Mesenchymal stem cell (in vitro differentiated cells and primary cell): ENCODE data around the gene MAML1.

Experiments used
- DNase-seq: peaks from one replicate; pipeline ENCODE4 v3.0.0-alpha.2; 2013
- H2AFZ ChIP-seq: one replicate; pipeline ENCODE4 v1.6.1; 2013; ENCODE audit warnings: low read depth, mild to moderate bottlenecking, control low read depth, inconsistent platforms, low read length, moderate library complexity
- H2AK5ac ChIP-seq: 2 replicates; pipeline ENCODE4 v1.6.1; 2013; ENCODE audit warnings: low read length, moderate library complexity, mild to moderate bottlenecking, inconsistent platforms; ENCODE audit not compliant: severe bottlenecking
- H2BK120ac ChIP-seq: one replicate; pipeline ENCODE4 v1.6.1; 2013; ENCODE audit warnings: low read depth, mild to moderate bottlenecking, inconsistent platforms, low read length, moderate library complexity
- H2BK12ac ChIP-seq, 2 experiments: one replicate each; pipeline ENCODE4 v1.6.1; 2013; ENCODE audit warnings: inconsistent platforms in 2 of 2, low read length in 2 of 2, mild to moderate bottlenecking in 2 of 2, moderate library complexity in 2 of 2, control low read depth in 1 of 2
- H2BK15ac ChIP-seq: one replicate; pipeline ENCODE4 v1.6.1; 2013; ENCODE audit warnings: mild to moderate bottlenecking, low read depth, inconsistent platforms; ENCODE audit not compliant: poor library complexity, severe bottlenecking
- H2BK5ac ChIP-seq: 2 replicates; pipeline ENCODE4 v1.6.1; 2013; ENCODE audit warnings: low read depth, mild to moderate bottlenecking, low read length, control low read depth, inconsistent platforms; ENCODE audit not compliant: poor library complexity, severe bottlenecking
- H3K14ac ChIP-seq, 2 experiments: one replicate each; pipeline ENCODE4 v1.6.1; 2013; ENCODE audit warnings: inconsistent platforms in 2 of 2, low read length in 2 of 2, control low read depth in 1 of 2, mild to moderate bottlenecking in 1 of 2, moderate library complexity in 1 of 2
- H3K18ac ChIP-seq, 2 experiments: one replicate each; pipeline ENCODE4 v1.6.1; 2013; ENCODE audit warnings: inconsistent platforms in 2 of 2, low read length in 2 of 2, control low read depth in 1 of 2, low read depth in 1 of 2, mild to moderate bottlenecking in 1 of 2
- H3K23ac ChIP-seq, 2 experiments: one replicate each; pipeline ENCODE4 v1.6.1; 2013; ENCODE audit warnings: inconsistent platforms in 2 of 2, low read length in 2 of 2, mild to moderate bottlenecking in 2 of 2, moderate library complexity in 2 of 2, control low read depth in 1 of 2
- H3K27ac ChIP-seq: 2 replicates; pipeline ENCODE4 v1.5.1; 2013; ENCODE audit warnings: mild to moderate bottlenecking, moderate library complexity, low read length, control low read depth, inconsistent platforms; ENCODE audit not compliant: poor library complexity, severe bottlenecking
- H3K27me3 ChIP-seq, 2 experiments: 2 replicates each; pipeline versions ENCODE4 v1.6.1 to v1.7.0; 2013; ENCODE audit warnings: low read length in 2 of 2, mild to moderate bottlenecking in 2 of 2, moderate library complexity in 2 of 2, control low read depth in 1 of 2, inconsistent platforms in 1 of 2; ENCODE audit not compliant: control insufficient read depth in 1 of 2, insufficient read depth in 1 of 2
- H3K36me3 ChIP-seq, 2 experiments: 2 replicates each; pipeline versions ENCODE4 v1.6.1 to v1.7.0; 2013; ENCODE audit warnings: low read length in 2 of 2, control low read depth in 1 of 2, inconsistent platforms in 1 of 2, low read depth in 1 of 2, mild to moderate bottlenecking in 1 of 2; ENCODE audit not compliant: insufficient read depth in 2 of 2, control insufficient read depth in 1 of 2
- H3K4ac ChIP-seq, 2 experiments: one replicate each; pipeline ENCODE4 v1.6.1; 2013; ENCODE audit warnings: inconsistent platforms in 2 of 2, low read length in 2 of 2, mild to moderate bottlenecking in 2 of 2, moderate library complexity in 2 of 2, control low read depth in 1 of 2, low read depth in 1 of 2
- H3K4me1 ChIP-seq: 2 replicates; pipeline ENCODE4 v1.6.1; 2013; ENCODE audit warnings: low read depth, low read length, control low read depth; ENCODE audit not compliant: control insufficient read depth, insufficient read depth
- H3K4me2 ChIP-seq: 2 replicates; pipeline ENCODE4 v1.6.1; 2013; ENCODE audit warnings: low read length, mild to moderate bottlenecking, inconsistent platforms; ENCODE audit not compliant: poor library complexity, severe bottlenecking
- H3K4me3 ChIP-seq, 2 experiments: 2 replicates each; pipeline versions ENCODE4 v1.5.1 to v1.7.0; 2013; ENCODE audit warnings: low read length in 2 of 2, mild to moderate bottlenecking in 2 of 2, control low read depth in 1 of 2, low read depth in 1 of 2; ENCODE audit not compliant: insufficient read depth in 1 of 2
- H3K79me1 ChIP-seq: replicated peaks from 2 replicates; pipeline ENCODE4 v1.6.1; 2013; ENCODE audit warnings: mild to moderate bottlenecking, control low read depth, low read length, inconsistent platforms; ENCODE audit not compliant: poor library complexity, severe bottlenecking
- H3K9ac ChIP-seq: 2 replicates; pipeline ENCODE4 v1.7.0; 2013; ENCODE audit warnings: mild to moderate bottlenecking, low read length, moderate library complexity
- H3K9me3 ChIP-seq: 2 replicates; pipeline ENCODE4 v1.7.0; 2013; ENCODE audit warnings: mild to moderate bottlenecking, low read length; ENCODE audit not compliant: control insufficient read depth
- H4K8ac ChIP-seq: one replicate; pipeline ENCODE4 v1.6.1; 2013; ENCODE audit warnings: inconsistent platforms, mild to moderate bottlenecking, low read length, moderate library complexity
- H4K91ac ChIP-seq: one replicate; pipeline ENCODE4 v1.6.1; 2013; ENCODE audit warnings: mild to moderate bottlenecking, low read length, inconsistent platforms
- WGBS: methylation state at CpG from one replicate; pipeline ENCODE4 v1.1.7; 2013; ENCODE audit warnings: mixed read lengths; 5-methylcytosine and 5-hydroxymethylcytosine counted together

Gene MAML1

DNA sequence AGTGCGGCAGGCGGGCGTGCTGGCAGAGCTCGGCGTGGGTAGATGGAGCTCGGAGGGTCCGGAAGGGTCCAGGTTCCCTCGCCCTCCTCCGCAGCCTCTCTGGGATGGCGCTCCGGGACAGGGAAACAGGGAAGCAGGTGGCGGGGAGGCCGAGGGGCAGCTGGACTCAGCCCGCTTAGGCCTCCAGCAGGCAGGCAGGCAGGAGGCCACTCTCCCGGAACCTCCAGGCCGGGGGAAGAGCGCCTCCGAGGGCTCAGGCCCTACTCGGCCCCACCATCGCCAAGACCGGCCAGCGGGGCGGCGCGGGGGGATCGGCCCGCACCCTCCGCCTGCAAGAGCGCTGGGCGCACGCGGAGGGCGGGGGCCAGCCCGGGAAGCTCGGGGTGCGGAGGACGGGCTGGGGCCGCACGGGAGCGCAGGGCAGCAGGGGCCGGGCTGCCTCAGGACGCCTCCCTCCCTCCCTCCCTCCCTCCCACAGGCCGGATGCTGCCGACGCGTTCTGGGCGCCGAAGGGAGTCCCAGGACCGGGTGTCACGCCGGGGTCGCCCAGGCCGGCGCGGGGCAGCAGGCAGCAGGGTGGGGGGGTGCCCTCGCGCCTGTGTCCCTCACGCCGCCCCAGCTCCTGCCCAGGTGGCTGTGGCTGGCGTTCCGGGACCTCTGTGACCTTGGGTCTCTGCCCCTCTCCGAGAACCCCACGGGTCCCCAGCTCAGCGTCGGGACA lies 73.1 kb downstream of the MAML1 start:
- Histone ChIP-seq H3K4me2 (peak overlapping the region; percentile 93), H3K79me1 (peaks cover 11% of the 10 kb centered on the region), H3K14ac (peak overlapping the region; percentile 92 to 97), H2BK15ac (peak overlapping the region; percentile 86), H3K27me3 (no peaks in the 10 kb centered on the region), H3K23ac (no peak overlapping the region), H4K8ac (peak overlapping the region; percentile 57), H4K91ac (peak overlapping the region; percentile 76), H2BK5ac (peak overlapping the region; percentile 84), H3K18ac (peak overlapping the region; percentile 92 to 98), H3K4me1 (peaks cover 45% of the 10 kb centered on the region), H3K9ac (peak overlapping the region; percentile 87), H3K4ac (peak overlapping the region; percentile 77 to 96), H3K36me3 (peaks cover 11 to 37% of the 10 kb centered on the region in 2 experiments), H3K9me3 (no peaks in the 10 kb centered on the region), H2BK120ac (peak overlapping the region; percentile 99), H3K4me3 (peak overlapping the region; percentile 84 to 98), H2AFZ (no peak overlapping the region), H3K27ac (peak overlapping the region; percentile 13), H2AK5ac (no peak overlapping the region), H2BK12ac (peak overlapping the region; percentile 55 to 85)
- WGBS, result 8% methylated on average over 43 of the region's 65 CpGs
- DNase-seq, result peak; percentile 42

DNA sequence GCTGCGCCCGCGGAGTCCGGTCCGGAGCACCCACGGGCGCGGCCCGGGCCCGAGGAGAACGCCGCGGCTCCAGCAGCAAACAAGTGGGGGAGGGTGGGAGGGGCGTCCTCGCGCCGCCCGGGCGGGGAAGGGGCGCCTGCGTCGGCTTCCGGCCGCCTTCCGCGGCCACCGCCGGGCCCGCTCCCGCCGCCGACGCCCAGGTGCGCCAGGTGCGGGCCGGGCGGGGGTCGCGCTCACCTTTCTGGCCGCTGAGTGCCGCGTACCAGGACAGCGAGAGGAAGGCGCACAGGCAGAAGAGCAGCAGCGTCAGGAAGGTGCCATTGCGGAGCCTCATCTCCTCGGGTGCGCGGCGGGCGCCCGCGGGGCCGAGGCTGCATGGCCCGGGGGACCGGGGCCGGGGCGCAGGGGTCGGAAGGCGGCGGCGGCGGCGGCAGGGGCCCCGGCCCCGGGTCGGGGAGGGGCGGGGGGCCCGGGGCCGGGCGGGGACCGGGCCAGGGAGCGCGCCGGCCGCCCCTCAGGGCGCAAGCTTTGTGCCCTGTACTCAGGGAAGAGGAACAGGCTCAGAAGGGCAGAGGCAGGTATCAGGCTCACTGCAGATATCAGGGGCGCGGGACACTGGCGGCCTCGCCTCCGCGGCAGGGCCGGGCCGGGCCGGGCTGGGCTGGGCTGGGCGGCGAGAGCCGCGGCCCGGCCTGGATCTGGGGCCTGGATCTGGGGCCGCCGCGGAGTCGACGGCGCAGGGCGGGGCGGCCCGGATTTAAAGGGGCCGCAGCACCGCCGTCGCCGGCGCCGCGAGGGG lies 73.8 kb downstream of the MAML1 start, which contains the start of gene MGAT4B:
MGAT4B (minus strand) TSS at position 617 of the 799 bp plus-strand sequence; CDS start at position 334, 283 bp downstream.
- H3K27ac ChIP-seq, result peak within 1 kb of the TSS; percentile 94
- peak within 1 kb of the TSS in 1 of 2 experiments; percentile 99 for H3K23ac ChIP-seq
- H3K4me3 ChIP-seq, result peak within 1 kb of the TSS; percentile 84 to 98
- H4K8ac ChIP-seq, result peak within 1 kb of the TSS; percentile 81
- H2AFZ ChIP-seq, result peak within 1 kb of the TSS; percentile 3
- no peak within 1 kb of the TSS for H2AK5ac ChIP-seq
- peak within 1 kb of the TSS; percentile 99 for H2BK120ac ChIP-seq
- peaks cover 9% of the 10 kb centered on the region for H3K79me1 ChIP-seq
- peak within 1 kb of the TSS; percentile 93 for H2BK15ac ChIP-seq
- H3K4me1 ChIP-seq, result peaks cover 45% of the 10 kb centered on the region
- H3K9me3 ChIP-seq, result no peaks in the 10 kb centered on the region
- H2BK12ac ChIP-seq, result peak within 1 kb of the TSS in 1 of 2 experiments; percentile 85
- under 1% methylated on average over 57 of the region's 108 CpGs for WGBS
- peak within 1 kb of the TSS; percentile 92 to 100 for H3K14ac ChIP-seq
- peaks cover 5 to 36% of the 10 kb centered on the region in 2 experiments for H3K36me3 ChIP-seq
- peak within 1 kb of the TSS; percentile 87 for H2BK5ac ChIP-seq
- DNase-seq, result peak; percentile 70
- H3K4me2 ChIP-seq, result peak within 1 kb of the TSS; percentile 93
- peak within 1 kb of the TSS; percentile 99 to 100 for H3K18ac ChIP-seq
- peak within 1 kb of the TSS; percentile 95 for H4K91ac ChIP-seq
- H3K27me3 ChIP-seq, result no peaks in the 10 kb centered on the region
- peak within 1 kb of the TSS; percentile 87 for H3K9ac ChIP-seq
- H3K4ac ChIP-seq, result peak within 1 kb of the TSS; percentile 89 to 98

DNA sequence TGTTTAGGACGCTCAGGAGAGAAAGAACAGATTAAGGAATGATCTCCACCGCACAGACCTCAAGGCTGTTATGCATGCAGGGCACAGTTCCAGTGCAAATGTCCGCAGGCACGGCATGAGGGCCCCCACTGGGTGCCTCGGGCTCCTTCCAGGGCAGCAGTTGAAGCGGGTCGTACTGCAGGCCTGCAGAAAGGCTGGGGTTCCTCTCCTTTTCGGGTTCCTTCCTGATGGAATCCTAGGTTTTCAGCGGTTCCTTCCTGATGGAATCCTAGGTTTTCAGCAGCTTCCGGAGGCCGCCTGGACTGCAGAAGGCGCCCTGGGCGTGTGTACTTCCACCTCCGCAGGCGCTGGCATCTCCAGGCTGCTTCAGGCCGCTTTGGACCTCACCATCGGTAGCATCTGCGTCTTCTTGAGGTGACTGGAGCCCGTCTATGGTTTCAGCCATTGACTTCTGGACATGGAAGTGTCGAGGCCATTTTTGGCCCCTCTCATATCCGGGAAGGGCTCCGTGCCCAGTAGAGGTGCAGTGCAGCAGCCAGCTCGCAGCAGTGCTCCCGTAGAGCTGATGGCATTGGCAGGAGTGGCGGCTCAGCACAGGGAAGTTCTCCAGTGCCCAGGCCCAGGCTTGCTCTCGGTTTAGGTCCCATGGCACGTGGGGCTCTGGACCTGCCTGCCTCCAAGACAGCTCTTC lies 79.7 kb downstream of the MAML1 start:
- Histone ChIP-seq H3K27ac (no peak overlapping the region), H3K4me1 (peaks cover 15% of the 10 kb centered on the region), H4K8ac (no peak overlapping the region), H3K4me3 (no peak overlapping the region), H2AK5ac (no peak overlapping the region), H3K79me1 (peaks cover 27% of the 10 kb centered on the region), H2BK12ac (no peak overlapping the region), H3K23ac (no peak overlapping the region), H2BK15ac (no peak overlapping the region), H2AFZ (no peak overlapping the region), H4K91ac (no peak overlapping the region), H3K14ac (no peak overlapping the region), H3K36me3 (peaks cover 31 to 33% of the 10 kb centered on the region in 2 experiments), H3K4me2 (no peak overlapping the region), H3K9me3 (no peaks in the 10 kb centered on the region), H3K4ac (no peak overlapping the region), H3K9ac (no peak overlapping the region), H2BK5ac (no peak overlapping the region), H2BK120ac (no peak overlapping the region), H3K27me3 (no peaks in the 10 kb centered on the region), H3K18ac (no peak overlapping the region)
- WGBS, result 94% methylated on average over 27 of the region's 27 CpGs
- DNase-seq, result no peak
